Astrocyte of the cerebellum (primary cell): ENCODE measurements around the gene CDH4.

Experiments
- DNase-seq: peaks from one replicate; pipeline ENCODE4 v3.0.0-alpha.2; 2011; ENCODE audit warnings: low read depth
- H3K4me3 ChIP-seq: 2 replicates; pipeline ENCODE4 v1.5.1; 2011; ENCODE audit warnings: mild to moderate bottlenecking, low read depth, low read length, moderate library complexity
- in situ Hi-C: cut with HindIII; loops from 2 replicates; pipeline ENCODE4 v1.10.0; 2017; ENCODE audit warnings: low sequenced_read_pairs
- TF ChIP-seq, protein P1 (sequence below): IDR thresholded peaks from 2 replicates; pipeline ENCODE4 v1.5.1; 2012; ENCODE audit warnings: low read length, low read depth, moderate library complexity, mild to moderate bottlenecking; ENCODE audit errors: missing control alignments

Gene CDH4

GRCh38 chr20:61571916-61572711 is 320.1 kb downstream of the CDH4 start:
- DNase-seq = no peak
- TF ChIP-seq, protein P1, sequence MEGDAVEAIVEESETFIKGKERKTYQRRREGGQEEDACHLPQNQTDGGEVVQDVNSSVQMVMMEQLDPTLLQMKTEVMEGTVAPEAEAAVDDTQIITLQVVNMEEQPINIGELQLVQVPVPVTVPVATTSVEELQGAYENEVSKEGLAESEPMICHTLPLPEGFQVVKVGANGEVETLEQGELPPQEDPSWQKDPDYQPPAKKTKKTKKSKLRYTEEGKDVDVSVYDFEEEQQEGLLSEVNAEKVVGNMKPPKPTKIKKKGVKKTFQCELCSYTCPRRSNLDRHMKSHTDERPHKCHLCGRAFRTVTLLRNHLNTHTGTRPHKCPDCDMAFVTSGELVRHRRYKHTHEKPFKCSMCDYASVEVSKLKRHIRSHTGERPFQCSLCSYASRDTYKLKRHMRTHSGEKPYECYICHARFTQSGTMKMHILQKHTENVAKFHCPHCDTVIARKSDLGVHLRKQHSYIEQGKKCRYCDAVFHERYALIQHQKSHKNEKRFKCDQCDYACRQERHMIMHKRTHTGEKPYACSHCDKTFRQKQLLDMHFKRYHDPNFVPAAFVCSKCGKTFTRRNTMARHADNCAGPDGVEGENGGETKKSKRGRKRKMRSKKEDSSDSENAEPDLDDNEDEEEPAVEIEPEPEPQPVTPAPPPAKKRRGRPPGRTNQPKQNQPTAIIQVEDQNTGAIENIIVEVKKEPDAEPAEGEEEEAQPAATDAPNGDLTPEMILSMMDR = no peak
- H3K4me3 ChIP-seq = no peak overlapping the region
- in situ Hi-C loops = no loop called here

GRCh38 chr20:61572789-61573188 is 320.7 kb downstream of the CDH4 start:
- TF ChIP-seq, protein P1 = no peak
- in situ Hi-C loops = no loop called here
- no peak for DNase-seq
- no peak overlapping the region for H3K4me3 ChIP-seq

DNA sequence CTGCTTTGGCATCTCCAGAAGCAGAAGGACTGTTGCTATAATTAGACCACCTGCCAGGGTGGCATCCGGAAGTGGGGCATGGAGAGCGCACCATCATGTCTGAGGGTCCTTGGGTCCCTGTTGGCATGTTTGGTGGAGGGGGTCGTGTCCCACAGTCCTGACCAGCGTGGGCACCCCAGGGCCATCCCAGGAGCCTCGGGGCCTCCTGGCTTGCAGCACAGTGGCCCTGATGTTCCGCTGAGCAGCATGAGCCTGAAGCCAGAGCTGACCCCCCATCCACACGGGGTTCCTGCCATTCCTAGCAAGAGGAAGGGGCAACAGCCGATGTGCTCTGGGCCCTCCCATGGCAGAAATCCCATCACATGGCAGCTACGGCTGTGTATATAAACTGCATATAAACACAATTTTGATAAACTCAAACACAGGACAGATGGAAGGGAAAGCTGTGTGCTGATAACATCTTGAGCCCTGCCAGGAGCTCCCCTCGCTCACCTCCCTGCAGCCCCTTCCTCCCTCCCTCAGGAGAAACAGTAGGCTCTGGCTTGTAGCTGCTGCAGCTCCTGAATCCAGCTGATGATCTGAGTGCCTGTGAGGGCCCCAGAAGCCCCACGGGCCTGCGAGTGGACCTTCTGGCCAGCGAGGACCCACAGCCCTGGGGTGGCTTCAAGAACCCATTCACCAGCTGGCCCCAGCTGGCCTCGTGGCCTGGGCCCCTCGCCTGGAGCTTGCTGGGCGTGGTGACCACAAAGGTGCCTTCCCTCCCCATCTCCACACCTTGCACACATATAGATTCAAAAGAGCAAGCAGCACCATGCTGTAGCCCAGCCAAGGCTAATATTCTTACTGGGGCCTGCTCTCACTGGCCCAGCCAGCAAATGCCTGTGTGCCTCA is 321.6 kb downstream of the CDH4 start:
- no peak overlapping the region for H3K4me3 ChIP-seq
- in situ Hi-C loops = no loop called here
- TF ChIP-seq, protein P1 = no peak
- no peak for DNase-seq

DNA sequence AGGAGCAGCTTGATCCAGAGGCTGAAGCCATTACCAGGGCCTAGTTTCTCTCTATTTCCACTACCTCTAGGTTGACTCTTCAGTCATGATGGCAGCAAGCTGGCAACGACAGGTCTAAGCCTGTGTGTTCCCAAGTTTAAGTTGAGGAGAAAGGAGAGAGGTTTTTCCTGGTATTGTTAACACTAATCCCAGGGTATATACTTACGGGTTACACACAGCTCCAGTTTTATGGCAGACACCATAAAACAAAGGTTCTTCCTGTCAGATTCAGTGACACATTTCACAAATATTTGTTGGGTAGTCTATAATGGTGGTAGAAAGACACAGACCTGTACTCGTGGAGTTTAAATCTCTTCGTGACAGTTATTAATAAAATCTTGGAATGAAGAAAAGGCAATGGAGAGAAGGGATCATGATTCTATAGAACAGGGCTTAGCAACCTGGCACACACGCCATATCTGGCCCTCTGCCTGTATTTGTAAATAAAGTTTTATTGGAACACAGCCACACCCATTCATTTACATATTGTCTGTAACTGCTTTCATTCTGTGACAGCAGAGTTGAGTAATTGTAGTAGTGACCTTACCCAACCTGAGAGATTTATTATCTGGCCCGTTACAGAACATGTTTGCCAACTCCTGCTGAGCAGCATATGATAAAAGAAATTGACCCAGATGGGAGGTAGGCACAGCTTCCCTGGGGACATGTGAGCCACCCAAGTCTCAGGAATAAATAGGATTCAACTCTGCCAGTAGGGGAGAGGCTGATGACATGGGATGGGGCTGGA is 323.3 kb downstream of the CDH4 start:
- TF ChIP-seq, protein P1 = no peak
- DNase-seq = no peak
- in situ Hi-C loops = no loop called here
- H3K4me3 ChIP-seq = no peak overlapping the region

DNA sequence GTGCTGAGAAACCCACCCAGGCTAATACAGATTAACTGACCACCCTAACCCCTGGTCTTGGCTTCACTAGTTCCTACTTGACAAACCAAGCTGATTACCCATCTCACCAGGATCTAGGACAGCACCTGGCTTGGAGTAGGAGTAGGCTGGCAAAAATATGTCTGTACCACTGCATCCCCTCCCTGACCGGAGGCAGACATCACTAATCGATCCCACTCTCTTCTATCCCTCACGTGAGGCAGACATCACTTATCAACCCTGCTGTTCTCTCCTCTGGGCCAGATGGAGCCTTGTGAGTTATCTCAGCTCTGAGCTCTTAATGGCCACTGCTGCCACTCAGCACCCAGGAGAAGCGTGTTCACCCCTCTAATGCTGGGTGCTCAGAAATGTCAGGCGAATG is 324.3 kb downstream of the CDH4 start:
- TF ChIP-seq, protein P1 = no peak
- in situ Hi-C loops = no loop called here
- DNase-seq = no peak
- H3K4me3 ChIP-seq = no peak overlapping the region

- TF ChIP-seq, protein P1 = no peak
- no peak for DNase-seq
- in situ Hi-C loops = no loop called here
- H3K4me3 ChIP-seq = no peak overlapping the region
Observed at GRCh38 chr20:61577065-61577464, 325.0 kb downstream of the CDH4 start.
